CD4-positive, alpha-beta T cell treated with Interleukin-2 at 100 ng/mL for 4 hours (primary cell): ENCODE results near the gene CDCA5.
A peak's percentile ranks its signal among the peaks of the same experiment; 100 is the strongest.

Experiments
- DNase-seq: peaks from one replicate; pipeline ENCODE4 v3.0.0-alpha.2; 2020; ENCODE audit warnings: low spot score

CDCA5 gene, protein sequence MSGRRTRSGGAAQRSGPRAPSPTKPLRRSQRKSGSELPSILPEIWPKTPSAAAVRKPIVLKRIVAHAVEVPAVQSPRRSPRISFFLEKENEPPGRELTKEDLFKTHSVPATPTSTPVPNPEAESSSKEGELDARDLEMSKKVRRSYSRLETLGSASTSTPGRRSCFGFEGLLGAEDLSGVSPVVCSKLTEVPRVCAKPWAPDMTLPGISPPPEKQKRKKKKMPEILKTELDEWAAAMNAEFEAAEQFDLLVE

DNA sequence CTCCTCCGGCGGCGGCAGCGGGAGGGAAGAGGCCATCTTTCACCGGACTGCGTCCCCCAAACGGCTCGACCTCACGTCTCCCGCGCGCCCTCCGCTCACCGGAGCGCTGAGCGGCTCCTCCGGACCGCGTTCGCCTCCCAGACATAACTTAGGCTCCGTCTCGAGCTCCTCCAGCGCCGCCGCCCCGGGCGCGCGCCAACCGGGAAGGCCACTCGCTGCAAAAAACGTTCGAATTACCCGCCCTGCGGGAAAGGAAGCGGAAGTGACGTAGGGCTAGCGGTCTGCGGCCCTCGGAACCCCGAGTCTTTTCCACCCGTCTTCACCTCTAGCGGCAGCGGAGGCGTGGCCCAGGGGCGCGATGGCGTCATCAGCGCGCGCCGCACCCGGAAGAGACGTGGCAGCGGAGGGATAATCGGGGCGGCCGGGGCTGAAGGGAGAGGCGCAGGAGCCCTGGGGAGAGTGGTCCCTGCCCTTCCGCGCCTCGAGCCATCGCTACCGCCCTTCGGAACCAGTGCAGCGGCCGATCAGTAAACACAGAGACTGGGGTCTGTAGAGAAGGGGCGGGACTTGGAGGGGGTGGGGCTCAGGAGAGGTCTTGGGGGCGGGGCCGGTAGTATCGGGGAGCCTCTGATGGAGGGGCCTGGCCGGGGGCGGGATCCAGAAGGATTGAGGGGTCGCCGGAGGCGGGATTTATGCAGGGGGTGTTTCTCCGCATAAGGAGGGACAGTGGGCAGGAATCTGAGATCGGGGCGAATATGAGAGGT is at the start of gene CDCA5, which contains the start of gene ZFPL1:
Gene CDCA5 (minus strand): TSS at position 207 of the 764 bp plus-strand sequence. CDS start 62 bp downstream, at position 145.
Gene ZFPL1 (plus strand): TSS at position 389 of the 764 bp plus-strand sequence. CDS start 477 bp downstream, outside the sequence.
- DNase-seq, result peak; percentile 96

DNA sequence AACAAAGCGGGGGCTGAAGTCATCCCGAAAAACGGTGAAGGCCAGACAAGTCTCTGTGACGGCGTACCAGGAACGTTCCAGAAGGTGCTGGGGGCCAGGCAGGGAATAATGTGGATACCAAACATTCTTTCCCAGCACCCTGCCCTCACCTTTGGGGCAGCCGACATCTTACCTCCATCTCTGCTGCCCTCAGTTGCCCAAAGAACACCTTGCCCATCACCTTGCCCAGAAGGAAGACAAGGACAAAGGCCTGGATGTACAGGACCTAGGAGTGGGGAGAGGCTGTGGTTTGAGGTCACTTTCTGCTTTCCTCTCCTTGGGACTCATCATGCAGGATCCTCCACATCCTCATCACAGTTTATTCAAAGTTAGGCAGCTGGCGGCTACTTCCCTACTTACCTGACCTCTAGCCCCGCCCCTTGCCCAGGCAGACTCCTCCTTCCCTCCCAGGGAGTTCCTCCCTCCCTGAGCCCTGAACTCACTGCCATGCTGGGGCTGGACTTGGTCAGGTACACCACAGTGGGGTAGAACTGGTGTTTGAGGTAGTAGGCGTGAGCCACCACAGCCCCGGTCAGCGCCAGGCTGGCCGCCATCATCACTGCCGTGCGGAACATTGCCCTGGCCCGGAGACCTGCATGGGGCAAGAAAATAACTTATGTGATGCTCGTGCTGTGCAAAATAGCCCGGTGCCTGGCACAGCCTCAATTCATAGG is 49.3 kb upstream of the CDCA5 start:
- peak; percentile 39 for DNase-seq

DNA sequence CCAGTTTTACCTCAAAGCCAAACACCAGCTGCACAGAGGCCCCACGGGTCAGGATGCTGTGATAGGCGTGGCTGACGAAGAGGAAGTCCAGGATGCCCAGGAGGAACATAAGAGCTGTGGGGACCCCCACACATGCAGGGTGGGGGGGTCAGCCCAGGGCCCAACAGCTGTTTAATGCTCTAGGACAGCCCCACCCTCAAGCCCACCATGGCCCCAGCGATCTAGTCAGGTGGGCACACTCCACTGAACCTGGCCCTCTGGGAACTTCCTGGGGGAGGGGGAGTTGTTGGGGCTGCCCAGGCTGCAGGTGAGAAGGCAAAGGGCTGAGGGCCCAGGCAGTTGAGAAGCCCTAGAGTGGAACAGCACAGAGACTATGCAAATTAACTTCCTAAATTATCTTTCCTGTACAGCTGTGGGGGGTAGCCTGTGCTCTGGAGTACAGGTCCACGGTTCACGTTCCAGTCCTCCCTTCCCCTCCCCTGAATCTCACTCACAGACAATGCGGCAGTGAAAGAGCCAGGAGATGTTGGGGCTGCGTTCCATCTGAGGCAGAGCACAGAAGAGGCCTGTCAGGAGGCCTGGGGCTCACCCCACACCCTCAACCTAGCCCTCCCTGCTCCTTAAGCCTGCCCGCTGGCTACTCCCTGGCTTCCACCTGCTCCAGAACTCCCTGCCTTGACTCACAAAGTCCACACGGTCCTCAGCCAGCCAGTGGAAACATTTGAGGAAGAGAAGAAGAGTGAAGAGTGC is 48.6 kb upstream of the CDCA5 start:
- no peak for DNase-seq

DNA sequence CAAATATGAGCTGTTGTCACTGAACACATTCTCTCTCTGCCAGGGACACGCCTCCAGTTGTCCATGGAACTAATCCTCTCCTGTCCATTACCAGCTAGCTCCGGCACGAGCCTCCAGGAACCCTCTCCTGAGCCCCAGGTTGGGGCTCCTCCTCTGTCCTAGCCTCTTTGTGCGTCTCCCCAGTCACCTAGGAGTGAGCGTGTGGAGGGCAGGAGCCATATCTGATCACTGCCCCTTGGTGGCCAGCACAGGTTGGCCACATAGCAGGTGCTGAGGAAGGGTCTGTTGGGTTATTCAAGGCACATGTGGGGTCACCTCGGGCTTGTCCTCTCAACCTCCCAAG is 48.0 kb upstream of the CDCA5 start:
- no peak for DNase-seq

DNA sequence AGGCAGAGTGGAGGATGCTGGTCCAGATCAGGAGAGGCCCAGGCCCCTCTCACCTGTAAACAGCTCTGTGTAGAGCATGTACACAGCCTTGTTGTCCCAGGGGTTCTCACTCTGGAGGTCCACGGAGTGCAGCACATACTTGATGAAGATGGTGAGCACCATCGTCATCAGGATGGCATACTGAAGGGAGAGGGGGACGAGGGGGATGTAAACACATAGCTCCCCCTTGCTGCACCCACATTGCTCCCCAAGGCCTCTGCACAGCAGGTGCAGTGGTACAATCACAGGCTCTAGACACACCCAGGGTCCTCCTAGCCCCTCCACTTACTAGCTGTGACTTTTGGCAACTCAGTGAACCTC is 47.6 kb upstream of the CDCA5 start:
- DNase-seq, result no peak

DNA sequence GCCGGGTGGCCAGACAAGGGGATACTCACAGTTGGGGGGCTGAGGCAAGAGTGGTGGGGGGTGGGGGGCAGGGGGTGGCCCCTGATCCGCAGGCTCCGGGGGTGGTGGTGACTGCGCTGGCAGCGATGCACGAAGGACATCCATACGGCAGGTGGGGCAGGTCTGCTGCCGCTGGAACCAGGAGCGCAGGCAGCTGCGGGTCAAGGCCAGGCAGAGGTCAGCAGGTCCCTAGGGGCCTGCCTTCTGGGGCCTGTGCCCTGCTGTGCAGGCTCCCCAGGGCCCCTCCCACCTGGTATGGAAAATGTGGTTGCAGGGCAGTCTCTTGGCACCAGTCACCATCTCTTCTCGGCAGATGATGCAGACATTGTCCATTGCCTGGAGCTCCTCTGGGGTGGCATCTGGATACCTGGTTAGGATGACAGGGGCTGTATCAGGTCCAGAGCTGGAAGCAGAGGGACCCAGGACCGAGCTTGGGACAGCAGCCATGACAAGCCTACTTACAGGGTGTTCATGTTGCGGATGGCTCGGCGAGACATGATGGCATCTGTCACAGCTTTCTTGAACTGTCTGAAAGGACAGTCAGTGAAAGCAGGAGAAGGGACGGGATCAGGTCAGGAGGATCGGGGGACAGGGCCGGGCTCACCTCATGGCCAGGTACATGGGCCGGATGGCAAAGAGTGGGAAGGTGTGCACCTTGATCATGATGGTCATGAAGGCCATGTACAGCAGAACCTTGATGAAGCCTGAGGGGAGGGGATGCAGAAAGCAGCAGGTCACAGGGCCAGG is 47.0 kb upstream of the CDCA5 start:
- no peak for DNase-seq

DNA sequence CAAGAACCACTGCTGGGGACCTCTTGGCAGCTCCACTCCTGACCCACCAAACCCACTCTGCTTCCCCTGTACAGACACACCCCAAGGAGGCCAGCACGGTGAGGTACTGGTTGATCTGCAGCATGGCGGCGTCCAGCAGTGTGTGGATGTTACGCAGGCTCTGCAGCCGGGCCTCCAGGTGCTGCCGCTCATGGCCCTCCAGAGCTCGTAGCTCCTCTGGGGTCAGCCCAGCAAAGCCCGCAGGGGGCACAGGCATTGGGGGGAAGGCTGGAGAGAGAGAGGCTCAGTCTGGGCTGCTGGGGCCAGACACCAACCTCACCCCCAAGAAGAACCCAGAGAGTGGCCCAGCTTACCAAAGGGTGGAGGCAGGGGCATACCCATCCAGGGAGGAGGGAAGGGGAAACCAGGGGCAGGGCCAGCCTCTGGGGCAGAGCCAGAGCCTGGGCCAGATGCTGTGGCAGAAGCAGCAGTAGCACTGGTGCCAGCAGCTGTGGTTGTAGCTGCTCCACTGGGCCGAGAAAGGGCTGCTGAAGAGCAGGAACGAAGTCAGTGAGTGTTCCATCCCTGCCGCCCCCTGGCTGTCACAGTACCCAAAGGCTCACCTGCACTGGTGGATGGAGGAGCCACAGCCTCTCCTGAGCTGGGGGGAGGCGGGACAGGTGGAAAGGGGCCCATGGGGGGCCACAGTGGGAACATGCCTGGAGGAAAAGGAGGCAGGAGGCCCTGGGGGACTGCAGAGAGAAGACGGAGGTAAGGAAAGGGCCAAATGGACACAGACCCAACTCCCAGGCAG is 46.0 kb upstream of the CDCA5 start:
- DNase-seq, result no peak

DNA sequence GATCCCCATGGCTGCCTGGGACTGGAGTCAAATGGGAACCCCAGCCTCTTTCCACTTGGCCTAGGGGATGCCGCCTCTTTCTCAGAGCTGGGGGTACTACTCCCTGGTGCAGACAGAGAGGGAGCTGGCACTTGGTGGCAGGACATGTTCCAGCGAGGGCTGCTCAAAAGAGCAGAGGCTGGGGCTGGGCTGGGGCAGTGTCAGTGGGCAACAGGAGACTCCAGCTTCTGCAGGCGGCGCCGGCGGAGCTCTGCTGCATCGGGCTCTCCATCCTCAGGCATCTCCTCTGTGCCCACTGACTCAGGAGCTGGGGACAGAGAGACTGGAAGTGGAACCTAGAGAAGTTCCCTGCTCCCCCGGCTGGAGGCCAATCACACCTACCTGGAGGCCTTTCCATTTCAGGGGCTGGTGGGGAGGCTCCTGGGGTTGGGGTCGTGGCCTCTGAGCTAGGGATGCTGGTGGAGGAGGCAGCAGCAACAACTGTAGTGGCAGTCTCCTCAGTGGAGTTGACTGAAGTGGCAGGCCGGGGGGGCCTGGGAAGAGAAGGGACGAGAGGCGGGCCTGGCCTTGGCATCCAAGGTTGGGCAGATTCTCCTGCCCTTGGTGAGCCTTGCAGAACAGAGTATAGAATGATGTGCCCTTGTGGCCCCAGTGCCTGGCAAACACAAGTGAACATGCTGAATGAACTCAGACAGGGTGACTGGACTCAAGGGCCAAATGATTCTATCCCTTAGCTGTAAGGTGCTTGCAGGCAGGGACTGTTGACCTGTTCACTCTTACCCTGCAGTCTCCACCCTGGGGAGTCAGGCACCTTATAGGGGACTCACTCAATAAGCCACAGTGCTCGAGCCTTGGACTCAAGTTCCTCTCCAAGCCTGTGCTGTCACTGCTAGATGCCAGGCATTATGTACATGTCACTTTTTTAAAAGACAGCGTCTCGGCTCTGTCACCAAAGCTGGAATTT is 44.6 kb upstream of the CDCA5 start:
- DNase-seq, result no peak

DNA sequence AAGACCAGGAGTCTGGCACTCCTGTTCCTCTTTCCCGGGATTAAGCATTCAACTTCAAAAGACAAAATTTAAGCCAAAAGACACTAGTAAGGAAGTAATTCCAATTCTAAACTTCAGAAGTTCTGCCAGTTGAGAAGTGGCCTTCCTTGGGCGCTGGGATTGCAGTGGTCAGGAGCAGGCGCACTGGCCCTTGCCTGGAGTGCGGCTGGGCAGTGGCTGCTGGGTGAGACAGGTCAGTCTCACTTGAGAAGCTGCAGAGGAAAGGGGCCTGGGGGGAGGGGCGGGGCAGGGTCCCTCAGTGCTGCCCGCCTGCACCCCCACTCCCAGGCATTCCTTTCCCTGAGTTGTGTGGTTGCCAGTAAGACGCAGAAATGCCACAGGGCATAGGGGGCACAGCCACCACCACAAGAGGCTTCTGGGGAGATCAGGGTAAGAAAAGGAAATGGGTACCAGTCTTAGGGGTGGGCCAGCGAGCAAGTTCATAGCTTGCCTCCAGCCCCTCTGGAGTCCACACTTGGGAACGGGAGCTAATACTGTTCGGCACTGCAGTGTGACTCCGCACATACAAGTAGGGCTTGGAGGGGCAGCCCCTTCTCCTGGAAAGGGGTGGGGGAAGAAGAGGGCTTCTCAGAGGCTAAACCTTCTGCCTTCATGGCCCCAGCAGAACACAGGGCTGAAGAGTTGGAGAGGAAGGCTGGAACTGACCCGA is 43.8 kb upstream of the CDCA5 start:
- DNase-seq, result no peak

DNA sequence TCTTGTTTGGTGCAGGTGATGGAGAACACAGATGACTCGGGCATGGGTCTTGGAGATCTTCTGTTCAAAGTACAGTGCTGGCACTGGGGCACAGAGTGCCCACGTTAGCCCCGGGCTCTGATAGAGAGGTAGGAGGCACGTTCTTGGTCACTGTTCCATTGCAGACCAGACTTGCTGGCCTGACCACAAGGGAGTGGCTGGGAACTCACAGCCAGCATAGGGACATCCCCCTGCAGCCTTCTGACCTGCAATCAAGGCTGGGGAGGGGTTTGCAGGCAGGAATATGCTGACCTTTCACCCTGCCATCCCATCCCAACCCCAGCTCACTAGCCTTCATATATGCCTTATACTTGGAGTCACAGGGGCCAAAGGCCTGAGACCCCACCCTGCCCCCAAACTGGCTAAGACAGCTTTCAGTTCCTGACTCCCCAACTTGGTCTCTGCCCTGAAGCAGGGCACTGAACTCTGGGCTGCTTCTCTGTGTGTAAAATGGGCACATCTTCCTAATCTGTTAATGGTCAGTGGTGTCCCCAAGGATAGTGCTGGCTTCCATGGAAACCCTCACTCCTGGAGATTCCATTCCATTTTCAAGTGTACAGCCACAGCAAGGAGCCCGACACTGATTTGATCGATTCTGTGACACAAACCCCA is 42.9 kb upstream of the CDCA5 start:
- no peak for DNase-seq

DNA sequence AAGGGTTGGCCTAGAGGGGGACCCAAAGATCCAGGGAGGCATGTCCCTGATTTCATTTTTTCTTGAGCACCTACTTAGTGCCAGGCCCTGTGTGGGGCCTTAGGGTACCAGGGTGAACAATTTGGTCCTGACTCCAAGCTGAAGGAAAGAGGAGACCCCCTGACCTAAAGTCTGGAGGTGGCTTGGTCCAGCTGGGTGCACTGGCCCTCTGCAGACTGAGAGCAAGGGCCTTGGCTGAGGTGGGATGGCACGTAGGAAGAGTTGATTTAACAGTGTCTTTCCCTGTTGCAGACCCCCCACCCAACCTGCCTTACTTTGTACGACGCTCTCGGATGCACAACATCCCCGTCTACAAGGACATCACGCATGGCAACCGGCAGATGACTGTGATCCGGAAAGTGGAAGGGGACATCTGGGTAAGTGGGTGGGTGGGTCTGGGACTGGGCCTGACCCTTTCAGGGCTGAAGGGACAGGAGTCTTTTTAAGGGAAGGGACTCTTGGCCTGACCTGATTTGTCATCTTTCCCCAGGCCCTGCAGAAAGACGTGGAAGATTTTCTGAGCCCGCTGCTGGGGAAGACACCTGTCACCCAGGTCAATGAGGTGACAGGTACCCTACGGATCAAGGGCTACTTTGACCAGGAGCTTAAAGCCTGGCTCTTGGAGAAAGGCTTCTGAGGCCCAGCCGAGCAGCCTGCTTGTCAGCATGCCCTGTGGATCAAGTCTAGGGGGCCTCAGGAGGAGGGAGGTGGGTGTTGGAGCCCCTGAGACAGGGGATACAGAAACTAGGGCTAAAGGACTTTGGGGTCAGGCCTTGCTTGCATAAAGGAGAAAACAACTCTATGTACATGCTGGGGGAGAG is 41.6 kb upstream of the CDCA5 start:
- DNase-seq, result no peak

DNA sequence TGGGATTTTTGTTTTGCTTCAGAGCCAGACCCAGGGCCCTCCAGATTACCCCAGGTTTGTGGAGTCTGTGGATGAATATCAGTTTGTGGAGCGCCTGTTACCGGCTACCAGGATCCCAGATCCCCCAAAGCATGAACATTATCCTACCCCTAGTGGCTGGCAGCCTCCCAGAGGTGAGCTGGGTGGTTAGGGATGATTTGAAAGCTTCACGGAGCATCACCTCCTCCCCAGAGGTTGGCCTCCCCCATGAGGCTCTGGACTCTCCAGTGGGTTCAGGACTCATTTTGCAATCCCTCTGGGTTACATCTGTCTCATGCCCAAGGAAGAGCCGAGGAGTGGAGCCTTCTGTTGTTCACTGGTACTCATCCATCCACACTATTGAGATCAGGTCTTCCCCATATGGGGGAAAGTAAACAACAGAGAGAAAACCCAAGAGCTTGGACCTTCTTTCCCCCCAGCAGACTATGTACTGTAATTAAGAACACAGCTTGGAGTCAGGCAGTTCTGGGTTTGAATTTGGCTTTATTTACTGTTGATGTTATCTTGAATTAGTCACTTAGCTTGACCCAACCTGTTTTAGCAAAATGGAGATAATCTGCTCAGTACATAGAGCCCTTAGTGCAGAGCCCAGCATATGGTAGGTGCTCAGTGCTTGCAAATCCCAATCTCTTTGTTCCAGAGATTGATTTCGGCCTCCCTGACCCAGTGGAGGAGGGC is 40.8 kb upstream of the CDCA5 start:
- no peak for DNase-seq

DNA sequence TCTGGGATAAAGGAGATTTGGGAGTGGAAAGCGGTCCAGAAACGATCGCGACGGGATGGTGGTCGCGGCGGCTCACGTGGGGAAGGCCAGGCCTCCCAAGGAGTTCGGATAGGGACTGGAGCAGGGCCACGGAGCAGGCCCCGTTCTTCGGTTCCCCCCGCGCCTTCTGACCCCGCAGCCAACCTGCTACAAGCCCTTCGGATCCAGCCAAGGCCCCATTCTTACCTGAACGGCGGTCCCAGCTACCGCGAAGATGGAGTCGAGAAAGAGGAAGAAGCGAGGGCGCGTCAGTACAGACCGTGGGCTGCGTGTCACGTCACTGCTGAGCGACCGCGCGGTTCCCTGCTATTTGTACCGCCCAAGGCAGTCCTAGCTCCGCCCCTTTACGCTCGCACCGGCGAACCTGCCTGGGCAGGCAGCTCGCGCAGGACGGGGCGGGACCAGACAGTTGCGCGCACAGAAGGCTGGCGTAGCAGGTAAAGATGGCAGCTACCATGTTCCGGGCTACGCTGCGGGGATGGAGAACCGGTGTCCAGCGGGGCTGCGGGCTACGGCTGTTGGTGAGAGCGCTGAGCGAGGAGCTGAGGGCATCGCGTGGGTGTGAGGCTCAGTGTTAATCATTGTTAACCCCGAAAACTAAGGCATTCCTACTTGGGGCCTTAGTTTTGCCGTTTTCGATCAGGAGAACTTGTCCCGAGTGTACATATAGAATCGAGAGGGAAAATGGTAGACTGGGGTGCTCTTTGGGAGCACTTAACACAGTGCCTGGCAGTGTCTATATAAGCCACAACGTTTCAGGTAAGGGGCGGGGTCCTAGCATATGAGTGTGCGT is 38.2 kb upstream of the CDCA5 start, which contains the start of the genes FAU and MRPL49:
Gene FAU (minus strand): TSS at position 270 of the 832 bp plus-strand sequence. CDS start 321 bp downstream, outside the sequence.
Gene MRPL49 (plus strand): TSS at position 457 of the 832 bp plus-strand sequence. CDS start 26 bp downstream, at position 483.
- peak; percentile 98 for DNase-seq

DNA sequence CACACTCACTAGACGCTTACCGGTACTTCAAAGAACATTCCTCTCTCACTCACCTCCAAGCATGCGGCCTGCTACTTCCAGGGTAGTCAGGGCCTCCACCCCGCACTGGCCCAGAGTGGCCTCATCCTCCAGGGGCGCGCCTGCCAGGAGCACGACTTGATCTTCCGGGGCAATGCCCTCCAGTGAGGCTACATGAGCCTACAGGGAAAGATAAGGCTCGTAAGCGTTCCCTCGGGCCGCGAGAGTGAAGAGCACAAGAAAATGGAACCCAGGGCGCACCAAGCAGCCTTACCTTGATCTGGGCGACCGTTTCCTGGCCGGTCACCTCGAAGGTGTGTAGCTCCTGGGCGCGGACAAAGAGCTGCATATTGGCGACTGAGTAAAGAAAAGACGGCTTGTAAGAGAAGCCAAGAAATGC is 37.6 kb upstream of the CDCA5 start:
- DNase-seq, result no peak

DNA sequence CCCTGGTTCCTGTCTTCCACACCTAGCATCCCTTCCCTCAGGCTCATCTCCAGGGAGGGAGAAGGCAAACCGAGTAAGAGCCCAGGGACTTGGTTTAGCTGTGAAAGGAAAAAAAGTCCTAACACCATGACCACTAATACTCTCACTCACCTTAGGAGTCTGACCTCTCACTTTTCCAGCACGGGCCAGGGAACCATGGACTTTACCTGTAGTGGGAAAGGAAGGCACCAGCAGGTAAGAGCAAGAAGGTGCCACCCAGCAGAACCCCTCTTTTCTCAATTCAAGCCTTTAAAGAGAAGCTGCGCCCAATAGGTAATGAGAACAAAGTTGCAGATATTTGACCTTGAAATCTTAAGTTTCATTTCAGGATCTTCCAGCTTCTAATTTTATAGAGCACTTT is 37.0 kb upstream of the CDCA5 start:
- DNase-seq, result no peak

DNA sequence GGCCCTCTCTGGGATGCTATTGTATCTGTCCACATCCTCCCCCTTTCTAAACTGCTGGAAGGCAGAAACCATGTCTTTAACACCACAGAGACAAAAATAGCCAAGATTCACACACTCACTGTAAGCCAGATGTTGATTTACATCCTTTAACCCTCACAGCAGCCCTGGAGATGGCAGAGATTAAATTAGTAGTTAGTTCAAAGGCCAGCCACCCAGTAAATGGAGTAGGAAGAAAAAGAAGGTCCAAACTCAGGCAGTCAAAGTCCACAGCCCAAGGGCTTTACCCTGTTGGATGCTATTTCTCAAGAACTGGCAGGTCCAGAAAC is 35.8 kb upstream of the CDCA5 start:
- no peak for DNase-seq
